CD4-positive, alpha-beta memory T cell (primary cell): ENCODE data around the gene NUCB1. TPM values are rescaled to one million over a fixed set of nuclear protein-coding genes. Genes with fewer than 3 reads are reported as not detected.
A peak's percentile ranks its signal among the peaks of the same experiment; 100 is the strongest.

Experiments
- CTCF ChIA-PET: fragments of 350-600 bp; sonication (Branson Sonifier 250); formaldehyde crosslinking; loops from one replicate; lab custom pipeline; 2021; ENCODE audit warnings: inconsistent platforms; ENCODE audit not compliant: partially characterized antibody; lab: Charles Lee
- POLR2A ChIA-PET: fragments of 350-600 bp; sonication (Branson Sonifier 250); formaldehyde crosslinking; loops from one replicate; lab custom pipeline; 2021; ENCODE audit not compliant: partially characterized antibody; lab: Charles Lee
- DNase-seq, 5 donors: peaks; one replicate each; pipeline versions ENCODE4 v3.0.0 to v3.0.0-alpha.2; 2020 to 2022; ENCODE audit warnings: mixed read lengths in 1 of 5
- H3K27ac ChIP-seq: one replicate; pipeline ENCODE4 v1.7.0; 2013; ENCODE audit warnings: low read depth, low read length
- H3K27me3 ChIP-seq: 2 replicates; pipeline ENCODE4 v1.7.0; 2013; ENCODE audit warnings: mild to moderate bottlenecking, low read length, moderate library complexity; ENCODE audit not compliant: insufficient read depth
- H3K36me3 ChIP-seq: 2 replicates; pipeline ENCODE4 v1.7.0; 2013; ENCODE audit warnings: mild to moderate bottlenecking, low read length, moderate library complexity; ENCODE audit not compliant: insufficient read depth
- H3K4me1 ChIP-seq: 2 replicates; pipeline ENCODE4 v1.7.0; 2013; ENCODE audit warnings: mild to moderate bottlenecking, low read length, moderate library complexity; ENCODE audit not compliant: insufficient read depth
- H3K4me3 ChIP-seq, 2 donors: one replicate each; pipeline ENCODE4 v1.7.0; 2013; ENCODE audit warnings: low read length in 2 of 2, mild to moderate bottlenecking in 1 of 2
- H3K9me3 ChIP-seq, 2 donors: one replicate each; pipeline ENCODE4 v1.7.0; 2013; ENCODE audit warnings: low read length in 2 of 2, control low read depth in 1 of 2; ENCODE audit not compliant: control insufficient read depth in 1 of 2
- H3K27ac Mint-ChIP-seq, 7 donors: one replicate each; pipeline ENCODE4 v1.8.0; 2020 to 2021; ENCODE audit warnings: mixed read lengths in 7 of 7, mild to moderate bottlenecking in 6 of 7, inconsistent platforms in 3 of 7, moderate library complexity in 3 of 7
- H3K27me3 Mint-ChIP-seq, 2 donors: one replicate each; pipeline ENCODE4 v1.8.0; 2020 to 2021; ENCODE audit warnings: mixed read lengths in 2 of 2
- H3K36me3 Mint-ChIP-seq, 2 donors: one replicate each; pipeline ENCODE4 v1.8.0; 2020 to 2021; ENCODE audit warnings: mixed read lengths in 2 of 2, inconsistent platforms in 1 of 2, mild to moderate bottlenecking in 1 of 2
- H3K4me1 Mint-ChIP-seq, 4 donors: one replicate each; pipeline ENCODE4 v1.8.0; 2020 to 2021; ENCODE audit warnings: mixed read lengths in 4 of 4, mild to moderate bottlenecking in 1 of 4
- H3K4me3 Mint-ChIP-seq, 8 donors: one replicate each; pipeline ENCODE4 v1.8.0; 2020 to 2021; ENCODE audit warnings: mixed read lengths in 8 of 8, mild to moderate bottlenecking in 7 of 8, moderate library complexity in 6 of 8, inconsistent platforms in 3 of 8
- H3K9me3 Mint-ChIP-seq, 8 donors: one replicate each; pipeline ENCODE4 v1.8.0; 2020 to 2021; ENCODE audit warnings: mixed read lengths in 8 of 8, mild to moderate bottlenecking in 5 of 8, inconsistent platforms in 3 of 8, moderate library complexity in 1 of 8
- intact Hi-C: fragments of 100-400 bp; cut with micrococcal nuclease; formaldehyde crosslinking; loops from one replicate; pipeline ENCODE4 v1.15.1; 2023
- polyA plus RNA-seq, 2 donors: library from polyadenylated mRNA; unstranded; fragments of 300-500 nt; fragmentation: Illumina TruSeq; gene quantifications; one replicate each; pipeline ENCODE4 v1.2.3, GENCODE V29; 2021
- total RNA-seq, 2 experiments: library from RNA; stranded (reverse); gene quantifications; one replicate each; pipeline ENCODE4 v1.2.3, GENCODE V29; 2021

Gene NUCB1
- total and polyA plus RNA-seq, 4 experiments from 2014 or later = 65.3 to 145 (median 129) TPM

DNA sequence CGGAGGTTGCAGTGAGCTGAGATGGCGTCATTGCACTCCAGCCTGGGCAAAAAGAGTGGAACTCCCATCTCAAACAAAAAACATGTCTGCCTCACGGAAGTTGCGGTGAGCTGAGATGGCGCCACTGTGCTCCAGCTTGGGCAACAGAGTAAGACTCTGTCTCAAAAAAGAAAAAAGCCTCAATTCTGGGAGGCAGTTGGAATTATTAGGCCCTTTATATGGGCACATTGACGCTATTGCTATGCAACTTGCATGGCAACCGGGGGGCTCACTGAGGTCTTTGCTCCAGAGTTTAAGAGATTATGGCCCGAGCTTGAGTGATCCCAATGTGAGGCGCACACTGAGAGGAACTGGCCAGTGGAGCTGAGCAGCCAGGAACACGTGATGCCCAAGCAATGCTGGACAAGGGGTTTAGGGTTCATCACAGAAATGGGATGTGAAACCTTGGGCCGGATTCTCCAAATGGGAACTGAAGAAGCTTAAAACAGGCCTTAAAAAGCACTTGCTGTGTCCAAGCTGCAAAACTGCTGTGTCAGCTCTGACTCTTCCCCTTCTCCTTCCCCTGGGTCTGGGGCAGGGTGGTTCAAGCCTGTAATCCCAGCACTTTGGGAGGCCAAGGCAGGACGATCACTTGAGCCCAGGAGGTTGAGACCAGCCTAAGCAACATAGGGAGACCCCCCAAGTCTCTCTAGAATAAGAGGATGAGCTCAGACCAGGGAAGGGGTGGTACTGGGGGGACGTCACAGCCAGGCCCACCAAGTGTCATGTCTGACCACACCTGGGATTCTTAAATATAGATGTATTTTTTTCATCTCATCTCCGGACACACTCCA lies 67.5 kb downstream of the NUCB1 start:
- Histone ChIP-seq H3K4me1 (peaks cover 41% of the 10 kb centered on the region), H3K27me3 (no peaks in the 10 kb centered on the region), H3K27ac (no peak overlapping the region), H3K4me3 (no peak overlapping the region), H3K36me3 (peaks cover 17% of the 10 kb centered on the region), H3K9me3 (no peaks in the 10 kb centered on the region)
- H3K27ac Mint-ChIP-seq = peak overlapping the region in 2 of 7 donors; percentile 69 to 98
- peak overlapping the region in 5 of 8 donors; percentile 1 to 46 (median 17) for H3K4me3 Mint-ChIP-seq
- H3K36me3 Mint-ChIP-seq = peaks cover 19 to 39% of the 10 kb centered on the region in 2 donors
- peaks cover 28 to 55% (median 40%) of the 10 kb centered on the region in 4 donors for H3K4me1 Mint-ChIP-seq
- no peaks in the 10 kb centered on the region for H3K9me3 Mint-ChIP-seq
- intact Hi-C loops = loop anchor here (5.0 kb wide), 1 partner anchor 320 kb away; the partner anchor contains the start of gene CA11
- CTCF ChIA-PET = interaction anchor here (0.8 to 5.4 kb wide), 7 partner anchors 26 to 180 kb away, joined by 4 to 50 read pairs (median 8); partner anchors contain the start of genes GYS1, HSD17B14 and RUVBL2
- POLR2A ChIA-PET = interaction anchor here (0.8 to 5.6 kb wide), 15 partner anchors 8 to 179 kb away, joined by 3 to 134 read pairs (median 5); partner anchors contain the start of genes BAX, GYS1, NUCB1 and PPP1R15A
- no peak for DNase-seq
- H3K27me3 Mint-ChIP-seq = no peaks in the 10 kb centered on the region

DNA sequence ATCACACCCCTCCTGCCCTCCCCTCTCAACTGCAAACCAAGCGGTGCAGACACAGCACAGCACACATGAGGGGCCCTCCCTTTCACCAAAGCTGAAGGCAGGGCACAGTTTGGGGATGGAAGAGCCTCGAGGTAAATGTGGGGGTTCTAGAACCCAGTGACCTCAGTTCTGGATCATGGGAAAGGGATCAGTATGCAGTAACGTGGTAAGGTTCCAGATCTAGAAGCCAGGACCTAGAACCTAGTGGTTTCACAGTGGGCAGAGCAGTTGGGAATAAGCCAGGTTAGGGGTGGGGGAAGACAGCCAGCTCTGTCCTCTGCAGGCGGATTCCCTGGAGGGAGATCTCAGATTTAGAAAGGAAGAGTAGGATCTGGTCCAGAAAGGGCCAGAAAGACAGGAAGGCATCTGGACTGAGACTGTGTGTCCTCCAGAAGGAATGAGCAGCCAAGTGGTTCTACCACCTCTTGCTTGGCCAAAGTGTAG lies 68.1 kb downstream of the NUCB1 start:
- Mint-ChIP-seq H3K9me3 (no peaks in the 10 kb centered on the region), H3K27me3 (no peaks in the 10 kb centered on the region), H3K4me1 (peaks cover 25 to 49% (median 34%) of the 10 kb centered on the region in 4 donors), H3K4me3 (peak overlapping the region in 4 of 8 donors; percentile 1 to 46 (median 20)), H3K27ac (peak overlapping the region in 4 of 7 donors; percentile 2 to 98 (median 56)), H3K36me3 (peaks cover 23 to 43% of the 10 kb centered on the region in 2 donors)
- DNase-seq = no peak
- Histone ChIP-seq H3K36me3 (peaks cover 17% of the 10 kb centered on the region), H3K4me3 (no peak overlapping the region), H3K27me3 (no peaks in the 10 kb centered on the region), H3K4me1 (peaks cover 35% of the 10 kb centered on the region), H3K27ac (no peak overlapping the region), H3K9me3 (no peaks in the 10 kb centered on the region)
- ChIA-PET CTCF (interaction anchor here (1.6 to 5.4 kb wide), 4 partner anchors 125 to 180 kb away, joined by 4 to 50 read pairs (median 8); no protein-coding TSS in a partner anchor), POLR2A (interaction anchor here (0.8 to 5.6 kb wide), 13 partner anchors 8 to 179 kb away, joined by 3 to 134 read pairs (median 5); partner anchors contain the start of genes BAX, GYS1, PPP1R15A and RUVBL2)
- intact Hi-C loops = loop anchor here (5.0 kb wide), 1 partner anchor 321 kb away; the partner anchor contains the start of gene CA11

DNA sequence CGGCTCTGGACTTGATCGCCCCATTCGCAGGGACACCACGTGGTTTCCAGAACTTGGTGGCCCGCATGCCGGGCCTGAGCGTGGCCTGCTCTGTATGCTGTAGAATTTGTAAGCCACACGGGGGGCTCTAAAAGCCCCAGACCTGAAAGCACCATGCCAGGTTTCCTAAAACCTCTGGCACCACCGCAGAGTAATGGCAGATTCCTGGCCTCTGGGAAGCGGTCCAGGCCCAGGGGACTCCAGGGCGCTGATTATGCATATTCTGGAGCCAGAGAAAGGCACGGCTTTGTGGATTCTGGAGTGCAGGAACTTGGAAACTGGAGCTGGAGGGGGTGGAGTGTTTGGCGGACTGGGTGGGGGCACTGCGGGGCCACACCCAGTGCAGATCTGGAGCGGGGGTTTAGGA lies 68.7 kb downstream of the NUCB1 start:
- ChIA-PET CTCF (interaction anchor here (1.0 to 5.7 kb wide), 3 partner anchors 94 to 176 kb away, joined by 3 to 71 read pairs (median 50); no protein-coding TSS in a partner anchor), POLR2A (interaction anchor here (2.0 to 5.6 kb wide), 3 partner anchors 8 to 24 kb away, joined by 5 to 68 read pairs (median 47); partner anchors contain the start of genes GYS1 and RUVBL2)
- Mint-ChIP-seq H3K27me3 (no peaks in the 10 kb centered on the region), H3K4me3 (no peak overlapping the region), H3K27ac (no peak overlapping the region), H3K36me3 (peaks cover 23 to 46% of the 10 kb centered on the region in 2 donors), H3K9me3 (no peaks in the 10 kb centered on the region), H3K4me1 (peaks cover 22 to 43% (median 30%) of the 10 kb centered on the region in 4 donors)
- H3K27me3 ChIP-seq = no peaks in the 10 kb centered on the region
- no peak for DNase-seq
- H3K9me3 ChIP-seq = no peaks in the 10 kb centered on the region
- H3K4me1 ChIP-seq = peaks cover 29% of the 10 kb centered on the region
- no peak overlapping the region for H3K4me3 ChIP-seq
- no peak overlapping the region for H3K27ac ChIP-seq
- peaks cover 19% of the 10 kb centered on the region for H3K36me3 ChIP-seq
- intact Hi-C loops = loop anchor here (5.0 kb wide), 1 partner anchor 322 kb away; the partner anchor contains the start of gene CA11

DNA sequence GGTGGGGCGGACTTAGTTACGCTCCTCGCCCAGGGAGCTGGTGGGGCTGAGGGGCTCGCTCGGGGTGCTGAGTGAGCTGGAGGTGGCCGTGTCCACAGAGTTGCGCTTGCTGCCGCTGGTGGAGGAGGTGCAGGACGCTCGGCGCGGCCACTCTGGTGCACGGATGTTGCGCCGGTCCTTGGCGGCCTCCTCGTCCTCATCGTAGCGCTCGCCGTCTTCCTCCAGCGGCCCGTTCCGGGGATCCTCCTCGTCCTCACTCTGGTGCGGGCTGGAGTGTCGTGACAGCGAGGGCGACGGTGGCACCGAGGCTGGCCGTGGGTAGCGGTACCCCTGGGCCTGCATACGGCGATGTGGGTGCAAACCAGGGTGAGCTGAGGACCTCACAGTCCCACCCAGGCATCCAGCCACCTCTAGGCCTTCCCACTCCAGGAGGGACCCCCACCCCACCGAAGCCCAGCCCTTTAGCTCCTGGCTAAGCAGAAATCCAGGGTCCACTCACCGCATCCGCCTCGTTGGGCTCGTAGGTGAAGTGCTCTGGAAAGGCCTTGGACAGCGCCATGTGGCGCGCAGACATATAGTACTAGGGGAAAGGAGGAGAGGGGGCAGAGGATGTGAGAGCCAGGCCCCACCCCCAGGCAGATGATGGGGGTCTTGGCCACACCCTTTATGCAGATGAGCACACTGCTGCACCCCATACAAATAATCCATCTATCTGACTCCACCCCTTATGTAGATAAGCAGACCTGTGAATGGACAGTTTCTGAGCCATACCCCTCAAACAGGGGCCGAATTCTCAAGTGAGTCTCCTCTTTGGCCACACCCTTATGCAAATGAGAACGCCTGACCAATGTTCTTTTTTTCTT lies 69.4 kb downstream of the NUCB1 start:
- Histone ChIP-seq H3K9me3 (no peaks in the 10 kb centered on the region), H3K36me3 (peaks cover 26% of the 10 kb centered on the region), H3K27ac (no peak overlapping the region), H3K4me3 (no peak overlapping the region), H3K4me1 (peaks cover 22% of the 10 kb centered on the region), H3K27me3 (no peaks in the 10 kb centered on the region)
- Mint-ChIP-seq H3K27ac (no peak overlapping the region), H3K27me3 (no peaks in the 10 kb centered on the region), H3K4me1 (peaks cover 15 to 36% (median 25%) of the 10 kb centered on the region in 4 donors), H3K9me3 (no peaks in the 10 kb centered on the region), H3K4me3 (no peak overlapping the region), H3K36me3 (peaks cover 23 to 49% of the 10 kb centered on the region in 2 donors)
- POLR2A ChIA-PET = interaction anchor here (0.5 to 1.7 kb wide), 5 partner anchors 23 to 255 kb away, joined by 3 to 12 read pairs (median 7); partner anchors contain the start of genes GYS1, PPP1R15A and RUVBL2
- no peak for DNase-seq
- CTCF ChIA-PET = interaction anchor here (0.8 to 5.7 kb wide), 16 partner anchors 10 to 177 kb away, joined by 3 to 71 read pairs (median 4); partner anchors contain the start of genes GYS1, HSD17B14 and RUVBL2
- intact Hi-C loops = loop anchor here (5.0 kb wide), 1 partner anchor 322 kb away; the partner anchor contains the start of gene CA11

DNA sequence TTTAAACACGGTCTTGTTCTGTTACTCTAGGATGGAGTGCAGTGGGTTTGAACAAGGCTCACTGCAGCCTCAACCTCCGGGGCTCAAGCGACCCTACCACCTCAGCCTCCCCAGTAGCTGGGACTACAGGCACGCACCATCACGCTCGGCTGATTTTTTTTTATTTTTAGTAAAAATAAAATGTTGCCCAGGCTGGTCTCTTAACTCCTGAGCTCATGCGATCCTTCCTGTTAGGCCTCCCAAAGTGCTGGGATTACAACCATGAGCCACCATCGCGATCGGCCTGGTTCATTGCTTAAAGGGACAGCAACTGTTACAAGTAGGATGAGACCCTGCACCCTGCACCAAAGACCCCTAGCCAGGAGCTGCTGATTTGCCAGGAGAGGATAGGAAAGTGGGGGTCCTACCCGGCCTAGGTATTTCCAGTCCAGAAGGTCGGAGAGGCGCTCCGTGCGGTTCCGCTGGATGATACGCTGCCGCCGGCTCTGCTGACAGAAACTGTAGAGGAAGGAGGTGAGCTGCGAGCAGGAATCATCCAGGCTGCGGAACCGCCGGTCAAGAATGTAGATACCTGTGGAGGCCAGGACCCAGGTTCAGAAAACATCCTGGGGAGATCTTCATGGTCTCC lies 70.1 kb downstream of the NUCB1 start:
- Mint-ChIP-seq H3K4me3 (no peak overlapping the region), H3K27me3 (no peaks in the 10 kb centered on the region), H3K36me3 (peaks cover 23 to 46% of the 10 kb centered on the region in 2 donors), H3K9me3 (no peaks in the 10 kb centered on the region), H3K27ac (peak overlapping the region in 1 of 7 donors; percentile 48), H3K4me1 (peaks cover 13 to 28% (median 21%) of the 10 kb centered on the region in 4 donors)
- no peak for DNase-seq
- ChIA-PET CTCF (interaction anchor here (0.6 to 5.7 kb wide), 32 partner anchors 8 to 606 kb away, joined by 3 to 71 read pairs (median 4); partner anchors contain the start of genes GYS1, HSD17B14, NUCB1 and RUVBL2), POLR2A (interaction anchor here (0.5 to 1.7 kb wide), 15 partner anchors 8 to 325 kb away, joined by 3 to 12 read pairs (median 4); partner anchors contain the start of genes BAX, CA11, GYS1 and HSD17B14)
- Histone ChIP-seq H3K27ac (no peak overlapping the region), H3K36me3 (peaks cover 26% of the 10 kb centered on the region), H3K9me3 (no peaks in the 10 kb centered on the region), H3K27me3 (no peaks in the 10 kb centered on the region), H3K4me1 (peaks cover 20% of the 10 kb centered on the region), H3K4me3 (no peak overlapping the region)
- intact Hi-C loops = no loop called here
